ENCODE data around the gene CPNE8.

DNA sequence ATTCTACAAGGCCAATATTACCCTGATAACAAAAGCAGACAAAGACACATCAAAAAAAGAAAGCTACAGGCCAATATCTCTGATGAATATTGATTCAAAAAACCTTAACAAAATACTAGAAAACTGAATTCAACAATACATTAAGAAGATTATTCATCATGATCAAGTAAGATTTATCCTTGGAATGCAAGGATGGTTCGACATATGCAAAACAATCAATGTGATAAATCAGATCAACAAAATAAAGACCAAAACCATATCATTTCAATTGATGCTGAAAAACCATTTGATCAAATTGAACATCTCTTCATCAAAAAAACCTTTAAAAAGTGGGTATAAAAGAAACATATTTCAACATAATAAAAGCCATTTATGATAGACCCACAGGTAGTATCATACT lies 117.3 kb downstream of the CPNE8 start:
- TF ChIP-seq EZH2 (IDR thresholded peaks at IDR 0.05; ENCODE audit: borderline replicate concordance, low read length): no peak
- TF ChIP-seq, protein P1, sequence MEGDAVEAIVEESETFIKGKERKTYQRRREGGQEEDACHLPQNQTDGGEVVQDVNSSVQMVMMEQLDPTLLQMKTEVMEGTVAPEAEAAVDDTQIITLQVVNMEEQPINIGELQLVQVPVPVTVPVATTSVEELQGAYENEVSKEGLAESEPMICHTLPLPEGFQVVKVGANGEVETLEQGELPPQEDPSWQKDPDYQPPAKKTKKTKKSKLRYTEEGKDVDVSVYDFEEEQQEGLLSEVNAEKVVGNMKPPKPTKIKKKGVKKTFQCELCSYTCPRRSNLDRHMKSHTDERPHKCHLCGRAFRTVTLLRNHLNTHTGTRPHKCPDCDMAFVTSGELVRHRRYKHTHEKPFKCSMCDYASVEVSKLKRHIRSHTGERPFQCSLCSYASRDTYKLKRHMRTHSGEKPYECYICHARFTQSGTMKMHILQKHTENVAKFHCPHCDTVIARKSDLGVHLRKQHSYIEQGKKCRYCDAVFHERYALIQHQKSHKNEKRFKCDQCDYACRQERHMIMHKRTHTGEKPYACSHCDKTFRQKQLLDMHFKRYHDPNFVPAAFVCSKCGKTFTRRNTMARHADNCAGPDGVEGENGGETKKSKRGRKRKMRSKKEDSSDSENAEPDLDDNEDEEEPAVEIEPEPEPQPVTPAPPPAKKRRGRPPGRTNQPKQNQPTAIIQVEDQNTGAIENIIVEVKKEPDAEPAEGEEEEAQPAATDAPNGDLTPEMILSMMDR (conservative IDR thresholded peaks at IDR 0.05 in 1 of 2, IDR thresholded peaks at IDR 0.05 in 1 of 2; ENCODE audit: extremely low read depth in 1 of 2, insufficient read depth in 1 of 2, low read depth in 1 of 2, low read length in 2 of 2): no peak
